Measurements from ENCODE around the gene SMYD3. TPM values are rescaled to one million over a fixed set of nuclear protein-coding genes. Genes with fewer than 3 reads are reported as not detected.
"Not testable (repeated sequence)": the region's sequence is repeated elsewhere in the genome, so short reads cannot be mapped to it uniquely, and the experiment has no call there.

SMYD3 gene
- total RNA-seq, 2 donors from 2014 or later = 23.8 to 34.0 TPM

DNA sequence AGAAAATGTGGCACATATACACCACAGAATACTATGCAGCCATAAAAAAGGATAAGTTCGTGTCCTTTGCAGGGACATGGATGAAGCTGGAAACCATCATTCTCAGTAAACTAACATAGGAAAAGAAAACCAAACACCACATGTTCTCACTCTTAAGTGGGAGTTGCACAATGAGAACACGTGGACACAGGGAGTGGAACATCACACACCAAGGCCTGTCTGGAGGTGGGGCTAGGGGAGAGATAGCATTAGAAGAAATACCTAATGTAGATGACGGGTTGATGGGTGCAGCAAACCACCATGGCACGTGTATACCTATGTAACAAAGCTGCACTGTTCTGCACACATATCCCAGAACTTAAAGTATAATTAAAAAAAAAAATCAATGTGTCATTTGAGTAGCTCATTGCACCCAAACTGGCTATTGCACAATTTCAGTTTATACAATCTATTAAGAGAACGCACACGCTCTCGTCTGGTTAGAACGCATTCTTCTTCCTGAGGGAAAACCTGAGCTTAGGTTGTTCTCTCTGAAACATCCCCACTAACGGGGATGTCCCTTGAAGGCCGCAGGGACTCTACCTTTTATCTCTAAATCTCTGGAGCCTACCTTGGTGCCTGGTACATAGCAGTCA, 535.9 kb downstream of the SMYD3 start:
- H3K27ac Mint-ChIP-seq; H3K36me3 Mint-ChIP-seq (ENCODE audit: low read depth); H3K27me3 Mint-ChIP-seq; H3K4me1 Mint-ChIP-seq; H3K4me3 Mint-ChIP-seq; ATAC-seq (replicated peaks); H3K9me3 Mint-ChIP-seq: not testable (repeated sequence)

DNA sequence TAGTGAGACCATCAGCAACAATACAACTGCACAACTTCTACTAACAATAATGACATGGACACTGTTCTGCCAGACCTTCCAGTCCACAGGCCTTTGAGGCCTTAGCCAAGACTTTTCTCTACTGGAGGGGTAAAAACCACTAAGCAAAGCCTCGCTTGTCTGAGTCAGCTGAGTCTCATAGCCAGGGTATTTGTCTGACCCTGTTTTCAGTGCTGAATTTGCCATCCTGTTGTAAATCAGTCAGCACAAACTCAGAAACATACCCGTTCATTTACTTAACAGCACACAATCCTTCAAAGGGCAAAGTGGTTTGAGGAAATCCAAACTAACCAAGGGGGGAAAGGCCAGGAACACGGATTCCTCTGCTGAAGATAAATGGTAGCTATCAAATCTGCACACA, 537.8 kb downstream of the SMYD3 start:
- H3K4me3 Mint-ChIP-seq = no peak overlapping the region
- H3K9me3 Mint-ChIP-seq = peaks cover 5% of the 10 kb centered on the region
- H3K36me3 Mint-ChIP-seq (ENCODE audit: low read depth) = no peaks in the 10 kb centered on the region
- no peak overlapping the region for H3K27ac Mint-ChIP-seq
- H3K27me3 Mint-ChIP-seq = no peaks in the 10 kb centered on the region
- H3K4me1 Mint-ChIP-seq = peaks cover 10% of the 10 kb centered on the region
- ATAC-seq (replicated peaks) = no peak

DNA sequence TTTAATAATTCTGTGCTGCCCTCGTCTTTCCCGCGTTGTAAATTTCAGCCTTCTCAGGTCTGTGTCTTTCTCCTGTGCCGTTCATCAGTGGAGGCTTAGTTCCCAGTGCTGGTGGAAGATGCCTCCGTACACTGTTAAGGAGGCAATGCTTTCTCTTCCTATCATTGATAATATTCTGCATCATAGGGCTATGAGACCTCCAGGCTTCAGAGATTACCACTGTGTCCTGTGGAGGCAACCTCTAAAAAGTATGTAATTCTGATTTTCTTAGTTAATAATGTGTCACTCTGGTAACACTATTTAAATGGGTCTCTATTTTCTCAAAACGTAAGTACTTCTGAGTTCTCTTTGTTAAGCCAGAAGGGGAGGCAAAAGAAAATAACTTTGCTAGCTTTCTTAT, 538.3 kb downstream of the SMYD3 start:
- no peaks in the 10 kb centered on the region for H3K27me3 Mint-ChIP-seq
- H3K27ac Mint-ChIP-seq = no peak overlapping the region
- peaks cover 6% of the 10 kb centered on the region for H3K4me1 Mint-ChIP-seq
- no peak overlapping the region for H3K4me3 Mint-ChIP-seq
- H3K9me3 Mint-ChIP-seq = peaks cover 5% of the 10 kb centered on the region
- H3K36me3 Mint-ChIP-seq (ENCODE audit: low read depth) = no peaks in the 10 kb centered on the region
- no peak for ATAC-seq (replicated peaks)

DNA sequence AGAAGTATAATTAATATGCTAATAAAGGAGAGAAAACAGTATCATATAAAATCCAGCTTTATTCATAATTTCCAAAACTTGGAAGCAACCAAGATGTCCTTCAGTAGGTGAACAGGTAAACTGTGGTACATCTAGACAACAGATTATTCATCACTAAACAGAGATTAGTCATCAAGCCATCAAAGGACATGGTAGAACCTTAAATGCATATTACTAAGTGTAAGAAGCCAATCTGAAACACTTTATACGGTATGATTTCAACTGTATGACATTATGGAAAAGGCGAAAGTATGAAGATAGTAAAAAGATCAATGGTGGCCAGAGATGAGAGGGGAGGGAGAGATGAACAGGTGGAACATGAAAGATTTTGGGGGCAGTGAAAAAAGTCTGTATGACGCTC, 541.7 kb downstream of the SMYD3 start:
- peak; percentile 90 for ATAC-seq (replicated peaks)
- H3K36me3 Mint-ChIP-seq (ENCODE audit: low read depth) = no peaks in the 10 kb centered on the region
- H3K27me3 Mint-ChIP-seq = no peaks in the 10 kb centered on the region
- peaks cover 5% of the 10 kb centered on the region for H3K9me3 Mint-ChIP-seq
- peak overlapping the region; percentile 52 for H3K27ac Mint-ChIP-seq
- H3K4me3 Mint-ChIP-seq = no peak overlapping the region
- H3K4me1 Mint-ChIP-seq = peaks cover 6% of the 10 kb centered on the region

DNA sequence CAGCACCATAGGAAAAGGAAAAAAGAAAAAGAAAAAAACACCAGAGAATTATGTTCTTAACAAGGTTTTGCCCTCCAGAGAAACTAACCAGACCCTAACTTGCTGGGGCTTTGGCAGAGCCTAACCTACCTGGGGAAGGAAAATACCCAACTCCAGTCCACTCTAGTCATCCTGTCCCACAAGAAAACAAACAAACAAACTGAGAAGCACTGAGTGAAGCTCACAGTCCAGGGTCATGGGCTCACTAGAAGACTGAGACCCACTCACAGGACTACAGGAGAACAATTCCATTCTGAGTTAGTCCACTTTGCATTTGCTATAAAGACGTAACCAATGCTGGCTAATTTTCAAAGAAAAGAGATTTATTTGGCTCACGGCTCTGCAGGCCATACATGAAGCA, 543.4 kb downstream of the SMYD3 start:
- Mint-ChIP-seq H3K9me3 (peaks cover 5% of the 10 kb centered on the region), H3K27me3 (no peaks in the 10 kb centered on the region), H3K4me3 (no peak overlapping the region), H3K4me1 (peaks cover 6% of the 10 kb centered on the region), H3K27ac (no peak overlapping the region), H3K36me3 (ENCODE audit: low read depth) (no peaks in the 10 kb centered on the region)
- no peak for ATAC-seq (replicated peaks)

DNA sequence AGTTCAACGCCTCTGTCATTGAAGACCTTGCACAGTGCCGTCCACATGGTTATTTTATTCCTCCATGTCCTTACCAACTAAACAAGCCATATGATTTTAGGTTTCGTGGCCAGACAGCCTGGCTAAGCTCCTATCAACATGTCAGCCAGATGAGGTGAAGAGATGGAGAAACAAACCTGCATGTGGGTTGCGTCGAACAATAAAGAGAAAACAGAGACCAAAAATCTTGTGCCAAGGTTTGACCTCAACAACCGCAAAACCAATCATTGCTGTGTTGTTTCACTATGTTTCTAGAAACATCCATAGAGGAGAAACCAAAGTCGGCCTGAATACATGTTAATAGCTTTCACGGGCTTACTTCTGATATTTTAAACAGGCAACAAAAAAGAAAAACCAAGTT, 544.6 kb downstream of the SMYD3 start:
- no peak overlapping the region for H3K27ac Mint-ChIP-seq
- no peaks in the 10 kb centered on the region for H3K27me3 Mint-ChIP-seq
- H3K36me3 Mint-ChIP-seq (ENCODE audit: low read depth) = no peaks in the 10 kb centered on the region
- peaks cover 5% of the 10 kb centered on the region for H3K9me3 Mint-ChIP-seq
- H3K4me3 Mint-ChIP-seq = no peak overlapping the region
- ATAC-seq (replicated peaks) = no peak
- H3K4me1 Mint-ChIP-seq = peaks cover 6% of the 10 kb centered on the region

DNA sequence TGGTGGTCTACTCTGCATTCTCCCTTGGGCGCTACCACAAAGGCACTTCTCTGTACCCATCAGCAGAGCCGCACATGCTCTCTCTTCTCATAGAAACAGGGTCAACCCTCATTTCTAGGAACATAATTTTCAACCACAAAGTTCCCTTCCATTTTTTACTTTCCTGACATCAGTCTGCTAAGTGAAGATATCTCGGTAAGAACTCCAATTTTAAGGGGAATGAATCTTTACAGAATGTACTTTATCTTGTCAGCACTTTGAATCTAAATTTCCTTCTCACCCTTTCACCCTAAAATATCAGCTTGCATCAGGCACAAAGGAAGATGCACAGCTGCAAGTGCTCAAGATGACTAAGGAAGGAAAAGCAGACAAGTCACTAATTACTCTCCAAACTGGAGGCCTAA, 545.9 kb downstream of the SMYD3 start:
- Mint-ChIP-seq H3K27me3 (no peaks in the 10 kb centered on the region), H3K4me1 (peaks cover 6% of the 10 kb centered on the region), H3K36me3 (ENCODE audit: low read depth) (no peaks in the 10 kb centered on the region), H3K27ac (no peak overlapping the region), H3K4me3 (no peak overlapping the region), H3K9me3 (peaks cover 5% of the 10 kb centered on the region)
- no peak for ATAC-seq (replicated peaks)

DNA sequence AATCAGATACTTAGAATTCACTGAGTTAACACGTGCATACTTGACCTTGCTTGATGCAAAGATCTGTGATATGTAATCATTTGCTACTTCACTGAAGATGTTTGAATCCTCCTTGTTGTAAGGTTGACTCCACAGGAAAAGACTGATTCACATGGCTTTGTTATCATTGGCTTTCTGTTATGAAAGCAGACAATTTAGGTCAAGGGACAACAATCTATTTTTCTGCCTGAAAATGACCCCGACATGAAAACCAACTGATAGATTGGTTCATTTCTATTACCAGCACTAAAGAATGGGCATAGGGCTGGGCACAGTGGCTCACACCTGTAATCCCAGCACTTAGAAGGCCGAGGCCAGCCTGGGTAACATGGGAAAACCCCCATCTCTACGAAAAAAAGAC, 546.9 kb downstream of the SMYD3 start:
- Mint-ChIP-seq H3K4me3 (no peak overlapping the region), H3K36me3 (ENCODE audit: low read depth) (no peaks in the 10 kb centered on the region), H3K9me3 (no peaks in the 10 kb centered on the region), H3K27ac (no peak overlapping the region), H3K27me3 (no peaks in the 10 kb centered on the region), H3K4me1 (no peaks in the 10 kb centered on the region)
- ATAC-seq (replicated peaks) = no peak

DNA sequence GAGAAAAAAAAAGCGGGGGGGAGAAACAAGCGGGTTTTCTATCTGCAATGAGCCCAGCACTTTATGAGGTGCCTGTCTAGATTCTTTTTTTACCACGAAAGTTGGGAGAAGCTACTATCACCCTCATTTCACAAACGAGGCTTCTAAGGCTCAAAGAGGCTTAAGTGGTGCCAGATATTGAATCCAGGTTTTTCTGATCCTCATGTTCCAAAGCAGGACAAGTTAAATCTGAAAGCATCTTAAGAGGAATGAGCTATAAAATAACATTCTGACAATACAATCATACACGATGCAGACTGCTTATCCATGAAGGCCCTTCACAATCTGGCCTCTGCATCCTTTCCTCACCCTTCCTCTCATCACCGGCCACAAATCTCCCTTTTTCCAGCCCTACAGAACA, 549.1 kb downstream of the SMYD3 start:
- Mint-ChIP-seq H3K4me3 (no peak overlapping the region), H3K27ac (no peak overlapping the region), H3K27me3 (no peaks in the 10 kb centered on the region)

DNA sequence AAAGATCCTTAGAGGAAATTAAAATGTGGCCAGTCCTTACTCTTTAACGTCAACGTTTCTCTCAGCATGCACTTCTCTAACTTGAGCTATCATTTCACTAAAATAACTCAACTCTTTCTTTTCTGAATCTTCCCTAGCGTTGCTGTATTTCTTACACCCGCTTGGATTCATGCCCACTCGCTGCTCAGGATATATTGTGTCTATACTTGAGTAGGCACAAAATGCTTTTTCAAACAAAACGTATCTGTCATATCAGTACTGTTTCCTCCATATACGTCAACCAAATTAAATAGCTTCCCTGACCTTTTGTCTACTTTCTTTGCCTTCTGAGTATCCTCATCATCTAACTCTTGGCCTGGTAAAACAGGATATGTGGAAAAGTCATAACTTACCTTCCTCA, 549.7 kb downstream of the SMYD3 start:
- H3K36me3 Mint-ChIP-seq (ENCODE audit: low read depth) = no peaks in the 10 kb centered on the region
- H3K27ac Mint-ChIP-seq = no peak overlapping the region
- no peaks in the 10 kb centered on the region for H3K9me3 Mint-ChIP-seq
- H3K4me3 Mint-ChIP-seq = no peak overlapping the region
- ATAC-seq (replicated peaks) = no peak
- H3K27me3 Mint-ChIP-seq = no peaks in the 10 kb centered on the region
- peaks cover 9% of the 10 kb centered on the region for H3K4me1 Mint-ChIP-seq

More for the DNA sequence above, 549.1 kb downstream of the SMYD3 start:
- H3K4me1 Mint-ChIP-seq = peaks cover 5% of the 10 kb centered on the region
- no peaks in the 10 kb centered on the region for H3K36me3 Mint-ChIP-seq (ENCODE audit: low read depth)
- H3K9me3 Mint-ChIP-seq = no peaks in the 10 kb centered on the region
- ATAC-seq (replicated peaks) = no peak

DNA sequence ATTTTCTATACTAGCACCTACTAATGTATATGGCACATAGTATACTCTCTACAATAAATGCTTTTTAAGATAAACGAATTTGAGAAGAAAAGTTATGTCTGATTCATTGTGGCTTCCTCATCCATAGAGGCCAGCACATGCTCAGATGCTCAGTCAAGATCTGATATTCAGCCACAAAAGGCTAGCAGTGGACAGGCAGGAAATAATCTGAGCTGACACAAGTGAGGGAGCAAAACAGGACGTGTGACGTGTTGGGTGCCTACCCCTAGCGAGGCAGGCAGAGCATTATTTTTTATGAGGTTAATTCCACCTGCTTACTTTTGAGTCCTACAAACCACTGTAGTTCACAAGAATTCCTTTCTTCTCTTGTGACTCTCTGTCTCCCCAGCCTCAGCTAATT, 550.9 kb downstream of the SMYD3 start:
- peak; percentile 87 for ATAC-seq (replicated peaks)
- Mint-ChIP-seq H3K9me3 (no peaks in the 10 kb centered on the region), H3K27ac (no peak overlapping the region), H3K4me1 (peaks cover 9% of the 10 kb centered on the region), H3K27me3 (no peaks in the 10 kb centered on the region), H3K36me3 (ENCODE audit: low read depth) (no peaks in the 10 kb centered on the region), H3K4me3 (no peak overlapping the region)

DNA sequence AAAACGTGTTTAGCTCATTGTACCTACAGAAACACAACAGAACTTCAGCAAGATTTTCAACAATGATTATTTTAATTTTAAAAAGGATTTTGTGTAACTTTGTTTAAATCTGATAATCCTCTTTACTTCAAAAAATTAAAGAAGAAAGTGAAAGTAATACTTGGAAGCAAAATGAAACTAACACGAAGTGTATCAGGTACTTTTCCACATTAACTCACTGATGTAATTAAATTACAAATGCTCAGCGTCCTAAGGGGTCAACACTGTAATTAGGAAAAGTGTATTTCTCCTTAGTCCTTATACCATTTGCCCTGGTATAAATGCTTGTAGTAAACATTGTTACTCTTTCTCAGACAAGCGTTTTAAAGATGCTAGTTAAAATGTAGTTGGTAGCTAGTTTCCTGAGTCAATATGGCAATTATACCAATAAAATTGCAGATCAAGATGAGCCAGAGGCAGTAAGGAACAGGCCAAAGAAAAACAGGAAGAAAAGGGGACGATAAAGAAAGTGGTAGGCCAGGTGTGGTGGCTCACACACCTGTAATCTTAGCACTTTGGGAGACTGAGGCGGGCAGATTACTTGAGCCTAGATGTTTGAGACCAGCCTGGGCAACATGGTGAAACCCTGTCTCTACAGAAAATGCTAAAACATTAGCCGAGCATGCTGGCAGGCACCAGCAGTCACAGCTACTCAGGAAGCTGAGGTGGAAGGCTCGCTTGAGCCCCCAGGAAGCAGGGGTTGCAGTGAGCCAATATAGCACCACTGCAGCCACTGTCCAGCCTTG, 553.0 kb downstream of the SMYD3 start:
- peak overlapping the region; percentile 92 for H3K27ac Mint-ChIP-seq
- peaks cover 9% of the 10 kb centered on the region for H3K4me1 Mint-ChIP-seq
- H3K4me3 Mint-ChIP-seq = peak overlapping the region; percentile 82
- peak; percentile 47 for ATAC-seq (replicated peaks)
- H3K27me3 Mint-ChIP-seq = no peaks in the 10 kb centered on the region
- H3K36me3 Mint-ChIP-seq (ENCODE audit: low read depth) = no peaks in the 10 kb centered on the region
- no peaks in the 10 kb centered on the region for H3K9me3 Mint-ChIP-seq

DNA sequence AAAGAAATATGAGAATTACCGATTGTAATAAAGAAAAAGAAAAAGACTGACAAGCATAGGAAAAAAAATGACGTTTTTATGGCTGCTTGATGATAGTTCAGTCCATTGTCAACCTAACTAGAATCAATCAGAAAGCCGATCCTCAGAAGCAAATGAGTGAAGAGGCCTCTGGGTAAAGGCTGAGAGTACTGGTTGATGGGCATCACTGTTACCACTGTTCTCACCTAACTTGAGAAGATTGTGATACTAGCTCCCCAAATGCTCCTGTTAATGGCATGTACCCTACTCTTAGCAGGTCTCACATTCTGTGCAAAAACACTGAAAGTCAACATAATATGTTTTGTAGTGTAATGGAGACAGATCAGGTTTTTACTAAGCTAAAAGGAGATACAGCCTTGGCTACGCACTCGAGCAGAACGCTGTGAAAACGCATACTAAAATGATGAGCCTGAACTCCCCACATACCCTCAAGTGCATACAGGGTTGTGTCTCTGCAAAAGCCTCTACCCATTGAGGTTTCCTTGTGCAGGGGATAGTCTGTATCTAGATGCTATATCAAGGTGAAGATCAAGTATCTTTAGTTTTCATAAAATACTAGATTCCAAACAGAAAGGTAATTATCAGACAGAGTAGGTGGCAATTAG, 554.6 kb downstream of the SMYD3 start:
- Mint-ChIP-seq H3K27ac (peak overlapping the region; percentile 92), H3K27me3 (no peaks in the 10 kb centered on the region), H3K4me1 (peaks cover 9% of the 10 kb centered on the region), H3K9me3 (no peaks in the 10 kb centered on the region), H3K4me3 (peak overlapping the region; percentile 82), H3K36me3 (ENCODE audit: low read depth) (no peaks in the 10 kb centered on the region)
- ATAC-seq (replicated peaks) = no peak

DNA sequence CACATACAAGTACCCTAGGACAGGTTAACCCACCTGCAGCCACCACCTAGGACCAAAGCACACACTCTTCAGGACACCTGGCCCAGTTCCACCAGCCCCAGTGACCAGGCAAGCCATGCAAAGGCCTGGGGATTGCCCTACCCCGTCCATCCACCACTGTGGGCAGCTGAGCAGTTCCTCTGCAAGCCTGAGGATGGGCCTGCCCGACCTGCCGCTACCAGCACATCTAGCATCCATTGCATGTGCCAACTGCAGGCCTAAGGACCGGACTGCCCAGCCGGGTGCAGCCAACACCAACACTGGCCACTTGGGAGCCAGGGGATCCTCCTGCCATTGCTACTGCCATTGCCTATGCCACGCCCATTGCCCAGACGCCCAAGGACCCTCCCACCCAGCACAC, 558.3 kb downstream of the SMYD3 start:
- no peaks in the 10 kb centered on the region for H3K27me3 Mint-ChIP-seq
- no peak overlapping the region for H3K27ac Mint-ChIP-seq
- no peaks in the 10 kb centered on the region for H3K36me3 Mint-ChIP-seq (ENCODE audit: low read depth)

DNA sequence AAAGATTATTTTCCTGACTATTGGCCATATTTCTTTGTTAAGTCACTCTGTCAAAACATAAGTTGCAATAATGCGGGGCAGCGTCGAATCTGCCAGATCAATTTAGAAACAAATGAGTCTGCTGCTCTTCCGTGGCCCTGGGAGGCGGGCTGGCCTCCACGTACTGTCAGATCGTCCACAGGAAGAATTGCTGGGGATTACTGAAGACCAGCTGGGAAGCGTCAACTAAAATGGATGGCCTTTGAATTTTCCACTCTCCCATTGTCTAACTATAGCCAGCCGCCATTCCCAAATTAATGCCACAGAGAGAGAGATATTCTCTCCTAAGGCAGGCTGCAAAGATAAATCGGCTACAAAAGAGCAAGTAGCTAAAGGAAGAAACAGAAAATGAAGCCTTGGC, 560.2 kb downstream of the SMYD3 start:
- Mint-ChIP-seq H3K4me3 (no peak overlapping the region), H3K4me1 (peaks cover 15% of the 10 kb centered on the region), H3K36me3 (ENCODE audit: low read depth) (no peaks in the 10 kb centered on the region), H3K27me3 (no peaks in the 10 kb centered on the region), H3K9me3 (no peaks in the 10 kb centered on the region), H3K27ac (no peak overlapping the region)
- ATAC-seq (replicated peaks) = no peak

More for the DNA sequence above, 558.3 kb downstream of the SMYD3 start:
- no peak overlapping the region for H3K4me3 Mint-ChIP-seq
- ATAC-seq (replicated peaks) = no peak
- no peaks in the 10 kb centered on the region for H3K9me3 Mint-ChIP-seq
- peaks cover 7% of the 10 kb centered on the region for H3K4me1 Mint-ChIP-seq
